ENCODE results near the gene SLC5A3.

The SLC5A3 gene

GRCh38 chr21:34074283-34075090 is 1.1 kb downstream of the SLC5A3 start:
- peak overlapping the region; percentile 46 for H3K27ac ChIP-seq (replicated peaks)
- peak in 1 of 2 experiments; percentile 16 for DNase-seq (ENCODE audit: low read depth in 1 of 2, low spot score in 1 of 2)
- TF ChIP-seq POLR2AphosphoS5 (IDR thresholded peaks at IDR 0.05; ENCODE audit: low read depth) (no peak), GABPA (IDR thresholded peaks at IDR 0.05; ENCODE audit: low read depth) (no peak), SPI1 (IDR thresholded peaks at IDR 0.05; ENCODE audit: borderline replicate concordance, low read depth) (no peak)
- TF ChIP-seq, protein P1, sequence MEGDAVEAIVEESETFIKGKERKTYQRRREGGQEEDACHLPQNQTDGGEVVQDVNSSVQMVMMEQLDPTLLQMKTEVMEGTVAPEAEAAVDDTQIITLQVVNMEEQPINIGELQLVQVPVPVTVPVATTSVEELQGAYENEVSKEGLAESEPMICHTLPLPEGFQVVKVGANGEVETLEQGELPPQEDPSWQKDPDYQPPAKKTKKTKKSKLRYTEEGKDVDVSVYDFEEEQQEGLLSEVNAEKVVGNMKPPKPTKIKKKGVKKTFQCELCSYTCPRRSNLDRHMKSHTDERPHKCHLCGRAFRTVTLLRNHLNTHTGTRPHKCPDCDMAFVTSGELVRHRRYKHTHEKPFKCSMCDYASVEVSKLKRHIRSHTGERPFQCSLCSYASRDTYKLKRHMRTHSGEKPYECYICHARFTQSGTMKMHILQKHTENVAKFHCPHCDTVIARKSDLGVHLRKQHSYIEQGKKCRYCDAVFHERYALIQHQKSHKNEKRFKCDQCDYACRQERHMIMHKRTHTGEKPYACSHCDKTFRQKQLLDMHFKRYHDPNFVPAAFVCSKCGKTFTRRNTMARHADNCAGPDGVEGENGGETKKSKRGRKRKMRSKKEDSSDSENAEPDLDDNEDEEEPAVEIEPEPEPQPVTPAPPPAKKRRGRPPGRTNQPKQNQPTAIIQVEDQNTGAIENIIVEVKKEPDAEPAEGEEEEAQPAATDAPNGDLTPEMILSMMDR (IDR thresholded peaks at IDR 0.05; ENCODE audit: insufficient read depth, low read length), result no peak
- TF ChIP-seq, protein P2, sequence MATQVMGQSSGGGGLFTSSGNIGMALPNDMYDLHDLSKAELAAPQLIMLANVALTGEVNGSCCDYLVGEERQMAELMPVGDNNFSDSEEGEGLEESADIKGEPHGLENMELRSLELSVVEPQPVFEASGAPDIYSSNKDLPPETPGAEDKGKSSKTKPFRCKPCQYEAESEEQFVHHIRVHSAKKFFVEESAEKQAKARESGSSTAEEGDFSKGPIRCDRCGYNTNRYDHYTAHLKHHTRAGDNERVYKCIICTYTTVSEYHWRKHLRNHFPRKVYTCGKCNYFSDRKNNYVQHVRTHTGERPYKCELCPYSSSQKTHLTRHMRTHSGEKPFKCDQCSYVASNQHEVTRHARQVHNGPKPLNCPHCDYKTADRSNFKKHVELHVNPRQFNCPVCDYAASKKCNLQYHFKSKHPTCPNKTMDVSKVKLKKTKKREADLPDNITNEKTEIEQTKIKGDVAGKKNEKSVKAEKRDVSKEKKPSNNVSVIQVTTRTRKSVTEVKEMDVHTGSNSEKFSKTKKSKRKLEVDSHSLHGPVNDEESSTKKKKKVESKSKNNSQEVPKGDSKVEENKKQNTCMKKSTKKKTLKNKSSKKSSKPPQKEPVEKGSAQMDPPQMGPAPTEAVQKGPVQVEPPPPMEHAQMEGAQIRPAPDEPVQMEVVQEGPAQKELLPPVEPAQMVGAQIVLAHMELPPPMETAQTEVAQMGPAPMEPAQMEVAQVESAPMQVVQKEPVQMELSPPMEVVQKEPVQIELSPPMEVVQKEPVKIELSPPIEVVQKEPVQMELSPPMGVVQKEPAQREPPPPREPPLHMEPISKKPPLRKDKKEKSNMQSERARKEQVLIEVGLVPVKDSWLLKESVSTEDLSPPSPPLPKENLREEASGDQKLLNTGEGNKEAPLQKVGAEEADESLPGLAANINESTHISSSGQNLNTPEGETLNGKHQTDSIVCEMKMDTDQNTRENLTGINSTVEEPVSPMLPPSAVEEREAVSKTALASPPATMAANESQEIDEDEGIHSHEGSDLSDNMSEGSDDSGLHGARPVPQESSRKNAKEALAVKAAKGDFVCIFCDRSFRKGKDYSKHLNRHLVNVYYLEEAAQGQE (IDR thresholded peaks at IDR 0.05; ENCODE audit: insufficient replicate concordance, low read depth), result no peak

DNA sequence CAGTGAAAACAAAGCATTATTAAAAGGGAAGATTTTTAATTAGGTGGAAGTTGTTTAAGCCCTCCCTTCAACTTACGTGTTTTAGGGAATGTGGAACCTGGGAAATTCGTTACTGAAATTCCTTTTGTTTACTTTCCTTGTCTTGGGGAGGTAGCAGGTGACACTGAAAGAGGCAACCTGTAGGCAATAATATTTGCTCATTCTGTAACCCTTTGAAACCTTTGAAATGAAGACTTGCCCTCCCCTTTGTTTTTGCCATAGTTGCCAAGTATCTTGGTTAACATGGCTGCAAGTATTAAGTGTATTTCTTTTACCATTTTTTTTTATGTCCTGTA is 1.7 kb downstream of the SLC5A3 start:
- no peak for DNase-seq (ENCODE audit: low read depth in 1 of 2, low spot score in 1 of 2)

More at GRCh38 chr21:34074283-34075090, 1.1 kb downstream of the SLC5A3 start:
- Histone ChIP-seq H3K4me3 (replicated peaks; ENCODE audit: insufficient read depth, low read length) (peak overlapping the region; percentile 67), H3K27me3 (ENCODE audit: insufficient read depth, poor library complexity, severe bottlenecking) (no peaks in the 10 kb centered on the region)

DNA sequence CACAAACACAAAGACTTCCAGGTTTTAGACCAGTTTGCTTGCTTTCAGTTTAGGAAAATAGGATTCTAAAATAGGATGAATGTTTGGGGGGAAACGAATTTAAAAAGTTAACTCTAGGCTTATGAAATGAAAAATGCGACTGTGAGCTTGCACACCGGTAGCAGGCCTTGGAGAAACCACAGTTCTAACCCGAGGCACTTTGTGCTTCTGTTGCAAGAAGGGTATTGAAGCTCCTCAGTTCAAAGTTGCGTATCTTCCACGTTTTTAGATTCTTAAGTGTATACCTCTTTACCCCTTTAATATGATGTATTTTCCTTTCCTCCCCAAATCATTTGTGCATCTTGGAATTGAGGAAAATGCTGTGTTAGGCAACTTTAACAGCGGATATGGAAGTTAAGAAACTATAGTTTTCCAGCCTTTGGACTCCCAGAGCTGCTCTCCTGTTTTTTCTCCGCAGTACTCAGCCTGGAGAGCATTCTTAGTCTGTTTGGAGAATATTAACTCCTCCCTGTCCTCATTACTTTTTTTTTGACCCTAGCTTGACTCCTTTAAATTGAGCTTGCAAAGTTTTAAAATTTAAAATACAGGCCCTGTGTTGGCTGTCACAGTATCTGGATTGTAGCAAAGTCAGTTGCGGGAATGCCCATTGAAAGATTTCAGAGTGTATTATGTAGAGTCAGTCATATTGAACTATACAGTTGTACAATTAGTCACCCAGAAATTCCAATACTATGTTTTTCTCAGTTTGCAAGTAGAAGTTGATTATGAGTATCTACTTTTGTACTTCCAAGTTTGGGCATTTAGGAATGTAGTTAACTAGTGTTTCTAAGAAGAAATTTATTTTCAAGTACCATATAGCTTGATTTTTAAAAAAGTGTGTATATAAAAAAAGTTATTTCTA is 2.6 kb downstream of the SLC5A3 start:
- TF ChIP-seq GABPA (IDR thresholded peaks at IDR 0.05; ENCODE audit: low read depth) (no peak), POLR2AphosphoS5 (IDR thresholded peaks at IDR 0.05; ENCODE audit: low read depth) (no peak), SPI1 (IDR thresholded peaks at IDR 0.05; ENCODE audit: borderline replicate concordance, low read depth) (no peak)
- TF ChIP-seq, protein P1 (IDR thresholded peaks at IDR 0.05; ENCODE audit: insufficient read depth, low read length), result no peak
- TF ChIP-seq, protein P2 (IDR thresholded peaks at IDR 0.05; ENCODE audit: insufficient replicate concordance, low read depth), result no peak
- Histone ChIP-seq H3K4me3 (replicated peaks; ENCODE audit: insufficient read depth, low read length) (no peak overlapping the region), H3K27ac (replicated peaks) (peak overlapping the region; percentile 35), H3K27me3 (ENCODE audit: insufficient read depth, poor library complexity, severe bottlenecking) (no peaks in the 10 kb centered on the region)
- peak in 1 of 2 experiments; percentile 59 for DNase-seq (ENCODE audit: low read depth in 1 of 2, low spot score in 1 of 2)

More for the DNA sequence above, 1.7 kb downstream of the SLC5A3 start:
- no peaks in the 10 kb centered on the region for H3K27me3 ChIP-seq (ENCODE audit: insufficient read depth, poor library complexity, severe bottlenecking)
- no peak for TF ChIP-seq POLR2AphosphoS5 (IDR thresholded peaks at IDR 0.05; ENCODE audit: low read depth)
- TF ChIP-seq, protein P2 (IDR thresholded peaks at IDR 0.05; ENCODE audit: insufficient replicate concordance, low read depth), result no peak
- TF ChIP-seq GABPA (IDR thresholded peaks at IDR 0.05; ENCODE audit: low read depth), result no peak
- TF ChIP-seq SPI1 (IDR thresholded peaks at IDR 0.05; ENCODE audit: borderline replicate concordance, low read depth), result no peak
- TF ChIP-seq, protein P1 (IDR thresholded peaks at IDR 0.05; ENCODE audit: insufficient read depth, low read length), result no peak
- H3K4me3 ChIP-seq (replicated peaks; ENCODE audit: insufficient read depth, low read length), result peak overlapping the region; percentile 67
- H3K27ac ChIP-seq (replicated peaks), result no peak overlapping the region
